DOHH2 (cell line): Measurements from ENCODE around the gene UNC80.

Experiments used
- CTCF ChIP-seq: fragments of 200-600 bp; sonication (generic); IDR thresholded peaks from one replicate; pipeline ENCODE4 v1.5.1; 2014; ENCODE audit warnings: antibody characterized with exemption, mild to moderate bottlenecking, low read depth, low read length; ENCODE audit not compliant: poor library complexity, severe bottlenecking
- EZH2phosphoT487 ChIP-seq: fragments of 200-600 bp; sonication (generic); IDR thresholded peaks from 2 replicates; pipeline ENCODE4 v1.6.1; 2017; ENCODE audit warnings: borderline replicate concordance, mild to moderate bottlenecking, antibody characterized with exemption, low read length, moderate library complexity, mixed read lengths

- TF ChIP-seq CTCF (no peak), EZH2phosphoT487 (no peak)
These were observed 36.8 kb upstream of the UNC80 start for GRCh38 chr2:209734805-209735204.
